ENCODE data around the gene SNX25.

- TF ChIP-seq RB1 (IDR thresholded peaks at IDR 0.05; ENCODE audit: borderline replicate concordance) = peak; percentile 82; the same call in 1 of the 2 replicates
- no peak for TF ChIP-seq NRF1 (conservative IDR thresholded peaks at IDR 0.05; ENCODE audit: low read depth, low read length)
- no peak for TF ChIP-seq EP300 (IDR thresholded peaks at IDR 0.05; ENCODE audit: borderline replicate concordance in 1 of 2, control insufficient read depth in 1 of 2, low read depth in 2 of 2, low read length in 2 of 2)
- TF ChIP-seq RFX5 (IDR thresholded peaks at IDR 0.05; ENCODE audit: low read depth, low read length) = no peak
- no peak for TF ChIP-seq JUND (IDR thresholded peaks at IDR 0.05; ENCODE audit: low read depth, low read length)
- no peak for TF ChIP-seq ATF7 (IDR thresholded peaks at IDR 0.05; ENCODE audit: low read depth)
- no peak for TF ChIP-seq TCF7 (IDR thresholded peaks at IDR 0.05; ENCODE audit: borderline replicate concordance)
- no peak for TF ChIP-seq CTCF (IDR thresholded peaks at IDR 0.05 in 2 of 3, conservative IDR thresholded peaks at IDR 0.05 in 1 of 3; ENCODE audit: control insufficient read depth in 2 of 3, extremely low read depth in 1 of 3, insufficient read depth in 1 of 3, low read depth in 3 of 3, low read length in 3 of 3)
- no peak for TF ChIP-seq SMC3 (IDR thresholded peaks at IDR 0.05; ENCODE audit: borderline replicate concordance, low read length)
- no peak for TF ChIP-seq ESRRA (IDR thresholded peaks at IDR 0.05; ENCODE audit: low read length)
- no peak for TF ChIP-seq STAT1 (conservative IDR thresholded peaks at IDR 0.05)
- peak; percentile 18 for TF ChIP-seq BCL3 (IDR thresholded peaks at IDR 0.05; ENCODE audit: borderline replicate concordance, insufficient read depth, low read depth, low read length, poor library complexity, severe bottlenecking)
- TF ChIP-seq SPI1 (IDR thresholded peaks at IDR 0.05; ENCODE audit: borderline replicate concordance, insufficient read depth, low read depth, low read length) = no peak
- TF ChIP-seq KDM1A (IDR thresholded peaks at IDR 0.05; ENCODE audit: borderline replicate concordance) = no peak
Observed at GRCh38 chr4:185203486-185204237, 5.7 kb upstream of the SNX25 start, which contains the start of gene CFAP97.
